GM19372 (cell line): ENCODE measurements around the gene PSMG3.

Experiments used
- ATAC-seq: cut with Tn5 transposase; IDR thresholded peaks from one replicate; pipeline ENCODE4 v1.9.1; 2021; ENCODE audit warnings: mild to moderate bottlenecking, low read depth, moderate library complexity; ENCODE audit not compliant: unreplicated experiment

Gene PSMG3, protein sequence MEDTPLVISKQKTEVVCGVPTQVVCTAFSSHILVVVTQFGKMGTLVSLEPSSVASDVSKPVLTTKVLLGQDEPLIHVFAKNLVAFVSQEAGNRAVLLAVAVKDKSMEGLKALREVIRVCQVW

GRCh38 chr7:1569833-1570632 is at the start of gene PSMG3:
Gene PSMG3, minus strand, starts transcription at chr7:1570032. Its CDS starts 693 bp downstream, at chr7:1569339.
- ATAC-seq, result peak; percentile 91

- ATAC-seq, result no peak
Measured at GRCh38 chr7:1618475-1618874, 48.6 kb upstream of the PSMG3 start.

GRCh38 chr7:1617957-1618356 is 48.1 kb upstream of the PSMG3 start:
- no peak for ATAC-seq

DNA sequence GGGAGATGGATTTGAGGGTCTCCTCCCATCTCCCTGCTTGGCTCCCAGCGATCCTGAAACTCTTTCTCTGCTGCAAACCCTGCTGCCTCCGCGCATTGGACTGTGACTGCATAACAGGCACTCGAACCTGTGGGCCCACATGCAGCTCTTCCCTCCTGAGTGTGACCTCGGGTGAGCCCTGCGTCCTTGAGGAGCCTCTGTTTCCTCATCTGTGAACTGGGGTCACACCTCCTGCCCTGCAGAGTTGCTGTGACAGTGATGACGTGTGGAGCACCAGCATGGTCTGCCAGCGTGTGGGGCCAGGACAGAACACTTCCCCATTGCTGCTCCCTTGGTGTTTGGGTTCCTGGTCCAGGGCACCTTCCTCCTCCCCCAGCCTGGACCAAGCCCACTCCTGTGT is 46.9 kb upstream of the PSMG3 start:
- no peak for ATAC-seq

DNA sequence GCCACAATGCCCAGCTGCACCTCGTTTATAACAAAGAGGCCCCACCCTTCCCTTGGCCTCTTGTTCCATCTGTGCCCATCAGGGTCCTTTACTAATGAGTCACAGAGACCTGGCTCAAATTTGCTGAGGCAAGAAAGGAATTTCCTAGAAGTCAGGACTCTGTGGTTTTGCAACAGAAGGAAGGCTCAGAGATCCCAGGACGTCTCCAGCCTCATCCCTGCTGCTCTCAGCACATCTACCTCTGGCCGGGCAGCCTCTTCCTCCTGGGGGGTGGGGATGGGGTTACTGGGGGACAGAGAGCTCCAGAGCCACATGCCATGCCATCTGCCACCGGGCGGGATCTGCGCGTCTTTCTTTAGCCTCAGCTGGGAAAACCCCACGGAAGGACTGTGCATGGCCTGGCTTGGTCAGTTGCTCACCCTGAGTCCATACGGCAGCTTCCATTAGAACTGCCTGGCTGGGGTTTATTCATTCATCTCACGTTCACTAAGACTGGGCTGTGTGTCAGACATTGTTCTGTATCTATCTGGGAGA is 41.9 kb upstream of the PSMG3 start:
- no peak for ATAC-seq

DNA sequence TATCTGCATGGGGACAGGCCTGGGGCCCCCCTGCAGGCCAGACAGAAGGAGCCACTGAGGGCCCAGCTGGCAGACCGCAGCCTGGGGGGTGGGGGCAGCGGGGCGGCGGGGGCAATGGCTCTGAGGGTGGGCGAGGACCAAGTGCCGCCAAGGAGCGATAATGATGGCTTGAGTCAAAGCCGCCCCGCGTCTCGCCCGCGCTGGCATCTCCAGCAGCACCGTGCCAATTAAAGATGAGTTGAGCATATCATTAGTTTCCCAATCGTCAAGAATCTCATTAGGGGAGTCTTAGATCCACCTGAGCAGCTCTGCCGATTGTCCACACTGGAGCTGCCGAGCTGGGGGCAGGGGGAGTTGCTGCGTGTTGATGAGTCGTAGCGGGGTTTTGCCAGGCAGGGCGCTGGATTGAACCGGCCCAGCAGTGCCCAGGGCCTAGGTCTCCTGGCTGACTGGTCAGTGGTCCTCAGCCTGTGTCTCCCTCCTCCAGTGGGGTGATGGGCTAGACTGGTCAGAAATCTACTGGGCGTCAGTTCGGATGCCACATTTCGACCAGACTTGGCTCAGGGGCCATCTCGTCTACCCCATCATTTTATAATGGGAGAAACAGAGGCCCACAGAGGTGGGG is 41.0 kb upstream of the PSMG3 start:
- no peak for ATAC-seq

DNA sequence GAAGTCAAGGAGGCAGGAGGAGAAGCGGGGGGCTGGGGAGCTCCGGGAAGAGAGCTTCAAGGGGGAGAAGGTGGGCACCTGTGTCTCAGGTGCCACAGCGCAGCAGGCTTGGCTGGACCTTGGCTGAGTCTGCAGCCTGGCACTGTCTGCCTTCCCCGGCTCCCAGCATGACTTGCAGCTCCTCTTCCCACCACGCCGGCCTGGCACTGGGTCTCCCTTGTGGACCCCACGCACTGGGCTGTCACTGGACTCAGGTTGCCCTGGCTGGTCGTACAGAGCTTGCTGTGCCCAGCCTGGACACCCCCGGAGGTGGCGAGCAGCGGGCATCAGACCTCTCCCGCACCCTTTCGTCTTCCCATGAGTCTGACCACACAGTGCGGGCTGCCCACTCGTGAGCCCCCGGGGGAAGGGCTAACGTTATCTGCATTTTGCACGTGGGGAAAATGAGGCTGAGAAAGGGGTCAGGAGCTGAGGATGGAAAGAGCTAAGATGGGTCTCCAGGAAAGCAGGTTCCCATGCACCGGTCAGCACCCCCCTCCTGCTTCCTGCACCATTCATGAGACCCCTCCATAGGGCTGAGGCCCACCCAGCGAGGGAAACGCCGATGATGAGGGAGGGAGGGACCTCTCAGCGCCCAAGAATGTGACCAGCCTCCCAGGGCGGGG is 40.3 kb upstream of the PSMG3 start:
- no peak for ATAC-seq

DNA sequence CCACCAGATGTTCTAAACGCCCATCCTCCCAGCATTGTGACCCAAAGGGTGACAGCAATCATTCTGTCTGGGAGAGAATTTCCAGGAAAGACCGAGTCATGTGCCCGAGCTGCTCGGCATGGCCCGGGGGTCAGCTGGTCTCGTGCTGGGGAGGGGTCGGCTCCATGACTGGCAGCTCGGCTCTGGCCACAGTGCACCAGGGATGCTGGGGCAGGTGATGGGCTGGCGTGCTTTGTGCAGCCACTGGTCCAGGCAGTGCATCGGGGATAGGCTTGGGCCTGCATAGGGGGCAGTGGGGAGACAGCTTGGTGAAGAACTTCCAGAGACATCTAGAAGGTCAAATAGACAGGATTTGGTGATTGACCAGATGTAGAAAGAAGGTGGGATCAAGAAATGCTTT is 39.2 kb upstream of the PSMG3 start:
- ATAC-seq, result no peak

DNA sequence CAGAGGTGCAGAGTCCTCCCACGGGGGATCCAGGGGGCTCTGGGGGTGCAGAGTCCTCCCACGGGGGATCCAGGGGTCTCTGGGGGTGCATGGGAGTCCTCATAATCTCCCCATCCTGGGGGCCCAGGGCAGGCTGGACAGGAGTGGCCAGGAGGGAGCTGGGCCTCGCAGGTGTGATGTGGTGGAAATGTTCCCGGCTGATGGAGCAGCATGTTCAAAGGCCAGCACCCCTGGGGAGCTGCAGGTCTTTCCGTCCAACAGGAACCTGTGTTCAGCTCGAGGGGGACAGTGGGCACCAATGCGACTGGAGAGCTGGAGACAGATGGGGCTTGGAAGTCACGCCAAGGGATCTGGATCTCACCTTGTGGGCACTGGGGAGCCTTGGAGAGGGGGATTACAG is 38.5 kb upstream of the PSMG3 start:
- no peak for ATAC-seq

- no peak for ATAC-seq
Measured at GRCh38 chr7:1607696-1608095, 37.9 kb upstream of the PSMG3 start.

DNA sequence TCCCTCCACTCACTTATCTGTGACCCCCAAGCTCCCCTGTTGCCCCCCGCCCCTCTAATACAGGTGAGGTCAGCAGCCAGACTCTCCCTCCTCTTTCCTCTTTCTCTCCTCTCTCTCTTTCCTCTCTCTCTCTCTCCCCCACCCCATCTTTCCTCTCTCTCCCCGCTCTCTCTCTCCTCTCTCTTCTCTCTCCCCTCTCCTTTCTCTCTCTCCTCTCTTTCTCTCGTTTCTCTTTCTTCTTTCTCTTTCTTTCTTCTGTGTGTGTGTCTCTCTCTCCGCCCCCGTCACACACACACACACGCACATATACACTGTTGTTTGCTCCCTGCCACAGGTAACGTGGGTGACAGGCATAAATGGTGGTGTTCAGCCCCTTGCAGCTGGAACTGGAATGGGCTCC is 37.2 kb upstream of the PSMG3 start:
- ATAC-seq, result no peak

DNA sequence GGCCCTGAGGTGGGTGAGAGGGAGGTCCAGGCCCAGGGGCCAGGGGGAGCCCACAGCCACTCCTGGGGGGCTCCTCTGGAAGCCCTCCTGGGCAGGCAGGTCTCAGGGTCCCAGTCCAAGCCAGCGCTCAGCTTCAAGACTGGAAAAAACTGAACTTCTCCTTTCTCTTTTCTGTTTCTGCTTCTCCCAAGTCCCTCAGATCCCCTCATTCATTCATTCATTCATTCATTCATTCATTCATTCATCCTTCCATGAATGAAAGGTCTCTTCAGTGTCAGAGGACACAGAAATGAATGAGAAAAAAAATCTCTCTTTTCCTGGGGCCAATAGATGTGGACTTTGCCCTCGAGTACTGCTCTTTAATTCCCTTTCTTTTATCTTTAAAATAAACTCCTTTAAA is 34.6 kb upstream of the PSMG3 start:
- ATAC-seq, result no peak

- ATAC-seq, result no peak
Measured at GRCh38 chr7:1603346-1604225, 33.8 kb upstream of the PSMG3 start.

GRCh38 chr7:1602386-1602785 is 32.6 kb upstream of the PSMG3 start:
- ATAC-seq, result no peak

- ATAC-seq, result no peak
Measured at GRCh38 chr7:1601956-1602355, 32.1 kb upstream of the PSMG3 start.

- ATAC-seq, result no peak
Measured at GRCh38 chr7:1599640-1600395, 30.0 kb upstream of the PSMG3 start.

DNA sequence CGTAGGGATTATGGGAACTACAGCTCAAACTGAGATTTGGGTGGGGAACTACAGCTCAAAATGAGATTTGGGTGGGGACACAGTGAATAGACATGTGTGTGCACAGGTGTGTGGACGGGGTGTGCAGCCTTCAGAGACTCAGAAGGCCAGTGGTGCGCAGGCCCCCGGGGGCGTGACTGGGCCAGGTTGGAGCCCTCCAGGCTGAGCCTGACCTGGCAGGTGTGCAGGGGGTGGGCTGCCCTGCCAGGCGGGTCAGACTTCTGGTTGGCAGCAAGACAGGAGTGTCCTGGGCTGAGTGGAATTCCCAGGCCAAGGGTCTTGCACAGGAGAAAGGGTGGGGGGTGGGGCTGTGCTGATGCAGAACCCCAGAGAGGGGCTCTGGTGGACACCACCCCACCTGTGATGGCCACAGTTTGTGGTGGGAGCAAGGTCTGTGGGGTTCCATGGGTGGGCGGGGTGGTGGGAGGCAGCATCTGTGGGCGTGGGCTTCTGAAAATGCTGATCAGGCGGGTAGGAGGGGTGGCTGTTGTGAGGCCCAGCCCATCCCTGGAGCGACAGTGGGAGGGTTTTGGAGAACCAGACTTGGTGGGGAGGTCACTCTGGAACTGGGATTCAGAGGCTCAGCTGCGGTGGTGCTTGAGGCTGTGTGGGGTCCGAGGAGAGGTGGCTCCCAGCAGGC is 29.3 kb upstream of the PSMG3 start:
- ATAC-seq, result no peak

DNA sequence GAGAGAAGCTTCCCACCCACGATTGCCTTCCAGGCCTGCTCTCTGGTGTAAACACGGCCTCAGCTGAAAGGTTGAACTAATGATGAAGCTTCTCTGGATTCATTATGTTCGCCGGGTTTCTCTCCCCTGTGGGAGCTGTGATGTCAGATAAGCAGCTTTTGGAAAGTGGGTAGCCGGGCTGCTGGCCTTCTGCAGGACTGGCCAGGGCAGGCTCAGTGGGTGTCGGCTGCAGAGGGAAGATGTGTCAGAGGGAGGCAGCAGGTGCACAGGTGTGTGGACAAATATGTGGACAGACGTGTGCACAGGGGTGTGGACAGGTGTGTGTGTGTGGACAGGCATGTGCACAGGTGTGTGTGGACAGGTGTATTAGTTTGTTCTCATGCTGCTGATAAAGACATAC is 28.5 kb upstream of the PSMG3 start:
- no peak for ATAC-seq

GRCh38 chr7:1597791-1598190 is 28.0 kb upstream of the PSMG3 start:
- no peak for ATAC-seq
